ENCODE measurements around the gene QSOX2. TPM values are rescaled to one million over a fixed set of nuclear protein-coding genes. Genes with fewer than 3 reads are reported as not detected.

QSOX2 gene
- total RNA-seq, 4 donors from 2014 or later = 2.9 to 7.1 (median 5.5) TPM

DNA sequence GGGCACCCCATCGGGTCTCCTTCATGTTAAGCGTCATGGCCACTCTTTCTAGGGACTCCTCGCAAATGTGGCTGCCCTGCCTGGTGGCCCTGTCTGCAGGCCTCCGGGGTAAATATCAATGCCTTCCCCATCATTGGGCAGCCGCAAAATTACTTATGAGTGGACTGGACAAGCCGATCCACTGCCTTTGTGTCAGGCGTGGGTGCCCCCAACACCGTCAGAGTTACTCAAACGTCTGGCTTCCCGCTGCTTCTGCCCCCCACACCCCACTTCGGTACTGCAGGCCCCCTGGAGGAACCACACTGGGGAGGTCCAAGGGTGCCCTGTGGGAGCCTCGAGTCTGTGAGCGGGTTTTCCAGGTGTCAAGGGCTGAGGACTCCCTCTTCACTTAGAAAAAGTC, 44.4 kb downstream of the QSOX2 start:
- DNase-seq = no peak
- Histone ChIP-seq H3K4me3 (no peak overlapping the region), H3K27me3 (peaks cover 57 to 100% (median 74%) of the 10 kb centered on the region in 4 donors), H3K4me1 (peaks cover 12 to 59% (median 15%) of the 10 kb centered on the region in 3 donors), H3K27ac (no peak overlapping the region), H3K36me3 (no peaks in the 10 kb centered on the region), H3K9me3 (no peaks in the 10 kb centered on the region)
- 57 to 66% methylated on average over 4 to 7 of the region's 13 CpGs for WGBS, 2 donors
- intact Hi-C loops (cut with DNase I) = loop anchor here (10.0 kb wide), 1 partner anchor 56 kb away; no protein-coding TSS in a partner anchor
- TF ChIP-seq, protein P1, sequence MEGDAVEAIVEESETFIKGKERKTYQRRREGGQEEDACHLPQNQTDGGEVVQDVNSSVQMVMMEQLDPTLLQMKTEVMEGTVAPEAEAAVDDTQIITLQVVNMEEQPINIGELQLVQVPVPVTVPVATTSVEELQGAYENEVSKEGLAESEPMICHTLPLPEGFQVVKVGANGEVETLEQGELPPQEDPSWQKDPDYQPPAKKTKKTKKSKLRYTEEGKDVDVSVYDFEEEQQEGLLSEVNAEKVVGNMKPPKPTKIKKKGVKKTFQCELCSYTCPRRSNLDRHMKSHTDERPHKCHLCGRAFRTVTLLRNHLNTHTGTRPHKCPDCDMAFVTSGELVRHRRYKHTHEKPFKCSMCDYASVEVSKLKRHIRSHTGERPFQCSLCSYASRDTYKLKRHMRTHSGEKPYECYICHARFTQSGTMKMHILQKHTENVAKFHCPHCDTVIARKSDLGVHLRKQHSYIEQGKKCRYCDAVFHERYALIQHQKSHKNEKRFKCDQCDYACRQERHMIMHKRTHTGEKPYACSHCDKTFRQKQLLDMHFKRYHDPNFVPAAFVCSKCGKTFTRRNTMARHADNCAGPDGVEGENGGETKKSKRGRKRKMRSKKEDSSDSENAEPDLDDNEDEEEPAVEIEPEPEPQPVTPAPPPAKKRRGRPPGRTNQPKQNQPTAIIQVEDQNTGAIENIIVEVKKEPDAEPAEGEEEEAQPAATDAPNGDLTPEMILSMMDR (IDR thresholded peaks at IDR 0.05) = no peak
- TF ChIP-seq POLR2A (IDR thresholded peaks at IDR 0.05) = no peak

DNA sequence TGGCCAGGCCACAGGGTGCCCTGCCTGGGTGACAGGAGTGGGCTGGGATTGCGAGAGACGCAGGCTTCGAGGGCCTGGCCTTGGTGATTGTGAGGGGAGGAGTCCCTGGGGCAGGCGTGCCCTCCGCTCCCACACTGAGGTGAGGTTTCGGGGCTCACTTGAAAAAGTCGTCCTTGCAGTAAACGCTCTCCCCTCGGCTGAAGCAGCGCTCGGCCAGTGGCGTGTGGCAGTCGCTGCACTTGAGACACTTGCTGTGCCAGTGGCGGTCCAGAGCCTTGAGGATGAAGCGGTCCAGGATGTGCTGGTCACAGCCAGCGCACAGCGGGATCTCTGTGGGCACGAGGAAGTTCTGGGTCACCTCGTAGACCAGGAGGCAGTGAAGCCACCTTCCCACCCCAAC, 45.2 kb downstream of the QSOX2 start:
- no peak for TF ChIP-seq POLR2A (IDR thresholded peaks at IDR 0.05)
- Histone ChIP-seq H3K27ac (no peak overlapping the region), H3K9me3 (no peaks in the 10 kb centered on the region), H3K36me3 (no peaks in the 10 kb centered on the region), H3K4me3 (no peak overlapping the region), H3K27me3 (peaks cover 57 to 100% (median 77%) of the 10 kb centered on the region in 4 donors), H3K4me1 (peaks cover 12 to 60% (median 15%) of the 10 kb centered on the region in 3 donors)
- 45 to 46% methylated on average over 6 to 7 of the region's 19 CpGs for WGBS, 2 donors
- intact Hi-C loops (cut with DNase I) = loop anchor here (10.0 kb wide), 1 partner anchor 56 kb away; no protein-coding TSS in a partner anchor
- no peak for DNase-seq

DNA sequence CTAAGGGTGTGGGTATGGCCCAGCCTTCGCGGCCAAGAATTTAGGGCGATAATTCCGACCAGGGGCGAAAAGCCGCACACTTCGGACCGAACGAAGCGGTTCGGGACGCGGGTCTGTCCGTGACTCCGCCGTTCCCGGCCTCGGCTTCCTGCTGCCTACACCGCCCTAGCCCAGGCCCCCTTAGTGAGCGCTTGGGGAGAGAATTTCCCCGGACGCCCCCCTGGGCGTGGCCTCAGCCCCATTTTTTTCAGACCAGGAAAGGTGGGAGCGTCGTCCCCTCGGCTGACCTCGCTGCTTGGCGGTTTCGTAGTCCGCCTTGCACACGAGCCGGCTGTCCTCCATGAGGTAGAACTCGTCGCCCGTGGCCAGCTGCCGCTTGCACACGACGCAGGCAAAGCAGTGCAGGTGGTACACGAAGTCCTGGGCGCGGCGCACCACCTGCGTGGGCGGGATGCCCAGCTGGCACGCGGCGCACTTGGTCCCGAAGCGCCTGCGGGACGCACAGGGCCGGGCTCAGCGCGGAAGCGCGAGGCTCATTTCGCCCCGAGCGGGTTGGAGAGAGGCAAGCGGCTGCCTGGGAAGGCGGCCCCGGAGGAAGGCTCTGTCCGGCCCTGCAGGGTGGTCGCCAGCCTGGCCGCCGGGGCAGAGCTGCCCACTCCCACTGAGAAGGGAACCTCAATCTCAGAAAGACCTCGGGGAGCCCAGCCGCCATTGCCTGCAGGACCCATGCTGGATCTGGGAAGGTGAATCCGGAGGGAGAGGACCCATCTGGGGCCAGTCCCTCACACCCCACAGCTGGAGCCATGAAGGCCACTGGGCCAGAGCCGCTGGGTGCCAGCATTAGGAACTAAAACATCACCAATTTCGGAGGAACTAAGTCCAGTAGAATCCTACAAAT, 46.0 kb downstream of the QSOX2 start:
- H3K4me1 ChIP-seq = peaks cover 12 to 52% (median 15%) of the 10 kb centered on the region in 3 donors
- intact Hi-C loops (cut with DNase I) = loop anchor here (10.0 kb wide), 1 partner anchor 55 kb away; no protein-coding TSS in a partner anchor
- H3K9me3 ChIP-seq = no peaks in the 10 kb centered on the region
- 15 to 19% methylated on average over 17 to 32 of the region's 71 CpGs for WGBS, 2 donors
- no peaks in the 10 kb centered on the region for H3K36me3 ChIP-seq
- H3K27ac ChIP-seq = no peak overlapping the region
- TF ChIP-seq, protein P1 (IDR thresholded peaks at IDR 0.05) = no peak
- TF ChIP-seq POLR2A (IDR thresholded peaks at IDR 0.05) = no peak
- H3K4me3 ChIP-seq = no peak overlapping the region
- no peak for DNase-seq
- peaks cover 57 to 100% (median 77%) of the 10 kb centered on the region in 4 donors for H3K27me3 ChIP-seq

DNA sequence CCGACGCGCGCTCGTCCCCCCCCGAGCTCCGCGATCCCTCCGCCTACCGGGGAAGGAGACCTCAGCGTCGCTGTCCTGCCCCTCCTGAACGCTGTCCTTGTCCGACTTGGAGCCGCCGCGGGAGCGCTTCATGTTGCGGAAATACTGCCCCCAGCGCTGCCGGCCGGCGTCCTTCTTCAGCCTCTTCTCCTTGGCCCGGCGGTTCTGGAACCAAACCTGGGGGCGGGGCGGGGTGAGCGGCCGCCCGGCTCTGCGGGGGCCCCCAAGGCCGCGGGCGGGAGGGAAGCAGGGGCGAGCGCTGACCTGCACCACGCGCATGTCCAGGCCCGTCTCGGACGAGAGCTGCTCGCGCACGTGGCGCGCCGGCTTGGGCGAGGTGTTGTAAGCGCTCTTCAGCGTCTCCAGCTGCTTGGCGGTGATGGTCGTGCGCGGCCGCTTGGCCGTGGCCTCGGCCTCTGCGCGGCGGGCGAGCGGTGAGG, 47.0 kb downstream of the QSOX2 start:
- TF ChIP-seq, protein P1 (IDR thresholded peaks at IDR 0.05) = no peak
- no peak for TF ChIP-seq POLR2A (IDR thresholded peaks at IDR 0.05)
- no peaks in the 10 kb centered on the region for H3K36me3 ChIP-seq
- no peaks in the 10 kb centered on the region for H3K9me3 ChIP-seq
- no peak for DNase-seq
- peaks cover 12 to 56% (median 15%) of the 10 kb centered on the region in 3 donors for H3K4me1 ChIP-seq
- H3K27ac ChIP-seq = no peak overlapping the region
- 2% methylated on average over 15 of the region's 62 CpGs; no CpG with 5 or more reads in 1 of the 2 donors for WGBS, 2 donors
- intact Hi-C loops (cut with DNase I) = no loop called here
- peak overlapping the region in 1 of 4 donors; percentile 31 for H3K4me3 ChIP-seq
- peaks cover 65 to 100% (median 75%) of the 10 kb centered on the region in 4 donors for H3K27me3 ChIP-seq

DNA sequence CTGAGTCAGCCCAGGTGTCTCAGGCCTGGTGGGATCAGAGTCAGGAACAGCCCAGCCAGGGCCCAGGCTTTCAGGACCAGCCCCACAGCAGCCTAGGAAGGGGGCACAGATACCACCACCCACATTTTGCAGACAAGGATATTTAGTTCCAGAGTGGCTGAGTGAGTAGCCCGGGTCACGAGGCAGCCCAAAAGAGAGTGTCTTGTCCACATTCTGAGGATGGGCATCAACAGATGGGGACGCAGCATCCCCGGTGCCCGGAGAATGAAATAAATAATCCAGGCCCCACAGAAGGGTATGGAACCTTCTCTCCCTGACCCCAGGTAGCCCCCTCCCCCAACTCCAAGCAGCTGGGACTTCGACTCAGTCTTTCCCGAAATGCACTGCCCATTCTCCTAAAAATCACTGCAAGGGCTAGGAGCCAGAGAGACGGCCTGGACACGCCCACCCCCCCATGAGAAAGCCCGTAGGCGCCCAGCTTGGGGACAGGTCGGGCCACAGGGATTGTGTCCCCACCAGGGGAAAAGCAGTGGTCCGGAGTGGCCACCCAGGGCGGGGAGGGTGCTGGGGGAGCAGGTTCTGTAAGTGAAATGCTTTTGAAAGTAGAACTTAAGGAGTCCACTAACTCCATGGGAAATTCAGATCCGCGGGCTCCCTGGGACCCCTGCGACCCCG, 47.5 kb downstream of the QSOX2 start:
- H3K27me3 ChIP-seq = peaks cover 62 to 100% (median 74%) of the 10 kb centered on the region in 4 donors
- intact Hi-C loops (cut with DNase I) = no loop called here
- TF ChIP-seq POLR2A (IDR thresholded peaks at IDR 0.05) = no peak
- TF ChIP-seq, protein P1 (IDR thresholded peaks at IDR 0.05) = no peak
- H3K4me3 ChIP-seq = peak overlapping the region in 1 of 4 donors; percentile 31
- no peaks in the 10 kb centered on the region for H3K9me3 ChIP-seq
- H3K36me3 ChIP-seq = no peaks in the 10 kb centered on the region
- 12% methylated on average over 14 of the region's 18 CpGs; no CpG with 5 or more reads in 1 of the 2 donors for WGBS, 2 donors
- H3K4me1 ChIP-seq = peaks cover 12 to 61% (median 15%) of the 10 kb centered on the region in 3 donors
- DNase-seq = no peak
- H3K27ac ChIP-seq = no peak overlapping the region
